ENCODE measurements around the gene POU5F1. TPM values are rescaled to one million over a fixed set of nuclear protein-coding genes. Genes with fewer than 3 reads are reported as not detected.

POU5F1 gene
- total and polyA plus RNA-seq, 3 donors from 2014 or later = 1.3 to 4.2 (median 3.0) TPM

DNA sequence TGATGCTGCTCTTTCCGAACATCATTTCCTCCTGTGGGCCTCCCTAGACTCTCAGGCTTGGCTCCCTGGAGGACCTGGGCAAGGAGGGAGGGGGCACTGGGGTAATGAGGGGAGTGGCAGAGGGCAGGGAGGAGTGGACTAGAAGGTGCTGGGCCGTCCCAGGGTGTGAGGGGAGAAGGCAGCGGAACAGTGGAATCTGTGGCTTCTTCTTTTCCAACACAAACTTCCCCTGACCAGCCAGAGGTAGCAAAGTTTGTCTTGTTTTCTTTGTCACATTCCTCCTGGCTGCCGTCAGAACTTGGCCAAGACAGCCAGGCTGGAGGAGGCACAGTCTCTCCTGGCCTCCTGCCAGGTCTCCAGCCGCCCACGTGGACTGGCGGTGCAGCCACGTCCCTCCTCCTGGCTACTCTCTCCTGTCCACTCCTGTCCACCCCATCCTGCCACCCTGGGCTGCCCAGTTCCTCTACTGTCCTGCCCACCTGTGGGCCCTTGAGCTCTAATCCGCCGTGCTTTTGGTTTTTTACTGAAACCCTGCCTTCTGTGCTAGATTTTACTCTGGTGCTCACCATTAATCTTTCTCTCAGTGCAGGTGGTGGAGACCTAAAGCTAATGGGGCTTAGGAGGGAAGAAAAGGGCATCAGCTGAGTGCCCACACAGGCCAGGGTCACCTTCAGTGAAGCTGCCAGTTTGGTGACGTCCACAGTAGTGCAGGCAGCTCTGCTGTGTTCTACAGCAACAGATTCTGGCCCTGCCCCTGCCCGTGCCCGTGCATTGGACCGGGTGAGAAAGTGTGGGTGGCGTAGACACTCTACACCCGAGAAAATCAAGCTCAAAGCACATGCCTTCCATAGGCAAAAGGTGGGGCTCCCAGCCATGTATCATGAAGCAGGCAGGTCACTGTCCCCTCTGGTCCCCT lies 47.4 kb downstream of the POU5F1 start:
- Histone ChIP-seq H3K27me3 (no peaks in the 10 kb centered on the region), H3K36me3 (ENCODE audit: low read depth, missing control alignments) (no peaks in the 10 kb centered on the region), H3K9me3 (no peaks in the 10 kb centered on the region), H3K4me3 (no peak overlapping the region), H3K4me1 (peaks cover 11% of the 10 kb centered on the region), H3K27ac (peak overlapping the region in 1 of 2 donors; percentile 28)
- DNase-seq = peak; percentile 85
- WGBS, 2 donors = 36 to 42% methylated on average over 12 to 16 of the region's 16 CpGs
- intact Hi-C loops (cut with DNase I; ENCODE audit: low total_unique reads) = no loop called here
- no peak for TF ChIP-seq POLR2A (IDR thresholded peaks at IDR 0.05)
- TF ChIP-seq, protein P1, sequence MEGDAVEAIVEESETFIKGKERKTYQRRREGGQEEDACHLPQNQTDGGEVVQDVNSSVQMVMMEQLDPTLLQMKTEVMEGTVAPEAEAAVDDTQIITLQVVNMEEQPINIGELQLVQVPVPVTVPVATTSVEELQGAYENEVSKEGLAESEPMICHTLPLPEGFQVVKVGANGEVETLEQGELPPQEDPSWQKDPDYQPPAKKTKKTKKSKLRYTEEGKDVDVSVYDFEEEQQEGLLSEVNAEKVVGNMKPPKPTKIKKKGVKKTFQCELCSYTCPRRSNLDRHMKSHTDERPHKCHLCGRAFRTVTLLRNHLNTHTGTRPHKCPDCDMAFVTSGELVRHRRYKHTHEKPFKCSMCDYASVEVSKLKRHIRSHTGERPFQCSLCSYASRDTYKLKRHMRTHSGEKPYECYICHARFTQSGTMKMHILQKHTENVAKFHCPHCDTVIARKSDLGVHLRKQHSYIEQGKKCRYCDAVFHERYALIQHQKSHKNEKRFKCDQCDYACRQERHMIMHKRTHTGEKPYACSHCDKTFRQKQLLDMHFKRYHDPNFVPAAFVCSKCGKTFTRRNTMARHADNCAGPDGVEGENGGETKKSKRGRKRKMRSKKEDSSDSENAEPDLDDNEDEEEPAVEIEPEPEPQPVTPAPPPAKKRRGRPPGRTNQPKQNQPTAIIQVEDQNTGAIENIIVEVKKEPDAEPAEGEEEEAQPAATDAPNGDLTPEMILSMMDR (IDR thresholded peaks at IDR 0.05) = no peak

DNA sequence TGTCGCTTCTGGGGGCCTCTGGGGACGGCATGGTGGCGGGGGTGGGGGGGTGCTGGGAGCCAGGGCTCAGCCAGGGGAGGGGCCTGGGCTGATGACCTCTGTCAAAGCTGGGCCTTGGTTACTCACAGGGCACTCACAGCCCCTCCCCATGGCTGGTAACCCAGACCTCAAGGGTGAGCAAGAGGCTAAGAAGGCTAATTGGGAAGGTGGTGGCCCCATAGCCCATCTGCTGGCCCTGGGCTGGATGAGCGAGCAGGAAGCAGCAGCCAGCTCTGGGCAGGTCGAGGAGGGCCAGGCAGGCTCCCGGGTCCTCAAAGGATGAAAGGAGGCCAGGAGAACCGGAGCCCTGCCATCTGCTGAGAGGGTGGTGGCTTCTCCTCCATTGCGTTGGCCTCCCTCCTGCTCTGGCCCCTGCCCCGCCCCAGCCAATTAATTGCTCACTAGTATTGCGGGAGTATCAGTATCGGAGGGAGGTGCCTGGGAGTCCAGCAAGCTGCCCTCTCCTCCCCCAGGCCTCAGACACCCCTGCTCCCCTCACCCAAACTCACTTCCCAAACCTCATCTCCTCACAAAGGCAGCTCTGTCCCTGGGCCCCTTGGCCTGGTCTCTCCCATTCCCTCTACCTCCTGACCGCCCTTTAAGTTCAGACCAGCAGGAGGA lies 49.2 kb downstream of the POU5F1 start:
- intact Hi-C loops (cut with DNase I; ENCODE audit: low total_unique reads) = no loop called here
- 87 to 93% methylated on average over 8 to 12 of the region's 12 CpGs for WGBS, 2 donors
- no peak for DNase-seq
- Histone ChIP-seq H3K4me3 (no peak overlapping the region), H3K9me3 (no peaks in the 10 kb centered on the region), H3K27ac (no peak overlapping the region), H3K27me3 (no peaks in the 10 kb centered on the region), H3K4me1 (peaks cover 16% of the 10 kb centered on the region), H3K36me3 (ENCODE audit: low read depth, missing control alignments) (no peaks in the 10 kb centered on the region)
- TF ChIP-seq POLR2A (IDR thresholded peaks at IDR 0.05) = no peak
- TF ChIP-seq, protein P1 (IDR thresholded peaks at IDR 0.05) = no peak

DNA sequence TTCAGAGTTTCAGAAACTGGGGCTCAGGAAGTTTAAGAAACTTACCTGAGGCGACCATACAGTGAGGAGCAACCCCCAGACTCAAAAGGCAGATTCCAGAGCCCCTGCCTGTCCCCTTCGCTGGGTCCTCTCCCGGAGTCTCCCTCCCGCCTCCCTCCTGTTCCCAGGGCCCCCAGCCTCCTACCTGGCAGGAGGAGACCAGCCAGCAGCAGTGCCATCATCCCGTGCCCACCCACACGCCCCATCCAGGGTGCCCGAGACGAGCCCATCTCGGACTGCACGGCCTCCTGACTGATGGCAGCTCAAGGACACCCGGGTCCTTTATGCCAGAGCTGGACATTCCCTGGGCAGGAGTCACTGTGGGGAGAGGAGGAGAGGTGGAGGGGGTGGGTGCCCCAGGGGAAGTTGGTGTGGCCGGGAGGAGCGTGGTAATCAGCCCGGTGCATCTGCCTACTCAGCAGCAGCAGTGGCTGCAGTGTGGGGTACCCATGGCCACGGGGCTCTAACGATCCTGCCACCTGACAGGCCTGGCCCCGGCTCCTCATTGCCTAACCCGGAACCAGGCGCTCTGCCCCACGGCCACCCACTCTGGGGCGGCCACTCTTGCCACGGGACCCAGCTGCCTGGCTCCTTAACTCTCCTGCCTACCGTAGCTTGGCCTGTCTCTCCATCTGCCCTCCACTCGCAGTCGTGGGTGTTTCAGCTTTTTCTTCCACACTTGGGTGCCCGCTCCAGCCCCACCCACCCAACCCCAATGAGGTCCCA lies 50.1 kb downstream of the POU5F1 start, which contains the start of gene CDSN:
Gene CDSN, minus strand, starts transcription at position 296 of the 765 bp plus-strand sequence. Its CDS starts 27 bp downstream, at position 269.
- H3K36me3 ChIP-seq (ENCODE audit: low read depth, missing control alignments) = no peaks in the 10 kb centered on the region
- no peak within 1 kb of the TSS for H3K27ac ChIP-seq
- TF ChIP-seq POLR2A (IDR thresholded peaks at IDR 0.05) = no peak
- TF ChIP-seq, protein P1 (IDR thresholded peaks at IDR 0.05) = no peak
- intact Hi-C loops (cut with DNase I; ENCODE audit: low total_unique reads) = no loop called here
- DNase-seq = no peak
- H3K4me3 ChIP-seq = no peak within 1 kb of the TSS
- 86 to 91% methylated on average over 17 to 26 of the region's 26 CpGs for WGBS, 2 donors
- H3K9me3 ChIP-seq = no peaks in the 10 kb centered on the region
- H3K27me3 ChIP-seq = no peaks in the 10 kb centered on the region
- H3K4me1 ChIP-seq = peaks cover 16% of the 10 kb centered on the region

DNA sequence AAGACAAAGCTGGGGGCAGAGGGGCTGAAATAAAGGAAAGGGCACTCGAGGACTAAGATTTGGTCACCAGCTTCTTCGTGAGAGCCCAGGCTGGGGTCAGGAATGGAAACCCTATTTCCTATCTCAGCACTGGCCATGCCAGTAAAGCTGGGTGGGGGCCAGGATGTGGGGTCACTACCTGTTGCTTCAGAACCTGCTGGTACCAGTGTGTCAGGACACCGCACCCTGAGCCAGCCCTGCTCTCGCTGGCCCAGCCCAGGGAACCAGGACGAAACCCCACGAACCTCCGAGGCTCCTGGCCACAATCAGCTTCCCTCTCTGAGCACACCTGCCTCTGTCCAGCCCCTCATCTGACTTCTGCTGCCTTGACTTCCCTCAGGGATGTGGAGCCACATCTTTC lies 52.3 kb downstream of the POU5F1 start:
- H3K36me3 ChIP-seq (ENCODE audit: low read depth, missing control alignments) = no peaks in the 10 kb centered on the region
- H3K27ac ChIP-seq = no peak overlapping the region
- no peak for TF ChIP-seq POLR2A (IDR thresholded peaks at IDR 0.05)
- TF ChIP-seq, protein P1 (IDR thresholded peaks at IDR 0.05) = no peak
- H3K4me3 ChIP-seq = no peak overlapping the region
- H3K4me1 ChIP-seq = peaks cover 25% of the 10 kb centered on the region
- 91 to 92% methylated on average over 7 of the region's 7 CpGs for WGBS, 2 donors
- intact Hi-C loops (cut with DNase I; ENCODE audit: low total_unique reads) = no loop called here
- H3K9me3 ChIP-seq = no peaks in the 10 kb centered on the region
- DNase-seq = no peak
- H3K27me3 ChIP-seq = no peaks in the 10 kb centered on the region
